Stimulated activated CD4-positive, alpha-beta T cell treated with anti-CD3 and anti-CD28 coated beads, Interleukin-1b, Interleukin-23, amount 100 ng/mL, for 4 hours (primary cell): Measurements from ENCODE around the gene BLID.

Experiments
- DNase-seq, 2 donors: peaks; one replicate each; pipeline ENCODE4 v3.0.0-alpha.2; 2020; ENCODE audit warnings: low read depth in 2 of 2

The BLID gene

GRCh38 chr11:122140500-122140899 is 24.5 kb upstream of the BLID start:
- no peak for DNase-seq

GRCh38 chr11:122139595-122139866 is 23.5 kb upstream of the BLID start:
- DNase-seq: no peak

- DNase-seq: no peak
These were observed 23.0 kb upstream of the BLID start for GRCh38 chr11:122138744-122139594.

- DNase-seq: no peak
These were observed 21.2 kb upstream of the BLID start for GRCh38 chr11:122137078-122137793.

DNA sequence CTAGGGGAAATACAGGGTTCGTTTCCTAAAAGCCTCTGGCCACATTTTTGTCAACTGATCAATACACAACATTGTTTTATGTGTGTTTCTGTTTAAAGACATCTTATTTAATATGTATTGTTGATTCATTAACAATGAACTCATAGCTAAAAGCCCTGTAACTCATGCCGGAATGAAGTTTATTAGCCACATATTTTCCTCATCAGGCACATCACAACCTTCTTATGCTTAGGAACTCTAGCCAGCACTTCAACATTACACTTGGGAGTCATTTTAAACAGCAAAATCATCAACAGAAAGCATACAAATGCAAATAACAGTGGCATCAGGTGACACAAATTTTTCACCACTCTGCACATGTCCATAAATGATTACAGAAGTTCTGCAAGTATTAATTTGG is 15.1 kb upstream of the BLID start:
- DNase-seq: no peak

DNA sequence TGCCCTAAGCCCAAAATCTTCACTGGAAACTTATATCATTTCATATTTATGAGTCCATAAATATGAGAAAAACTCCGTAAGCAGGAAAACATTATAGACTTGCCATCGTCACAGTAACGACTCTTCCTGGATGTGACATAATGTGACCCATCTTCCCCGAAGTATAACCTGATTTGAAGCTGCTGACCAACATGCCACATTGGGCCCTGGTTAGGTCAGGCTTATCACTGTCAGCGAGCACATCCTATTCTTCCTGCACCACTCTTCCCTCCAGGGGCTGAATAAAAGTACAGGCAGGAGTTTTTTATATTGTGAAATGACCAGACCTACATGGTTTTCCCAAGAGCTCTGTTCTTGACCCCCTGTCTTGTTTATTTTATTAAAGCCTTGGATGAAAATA is 12.1 kb upstream of the BLID start:
- no peak for DNase-seq

DNA sequence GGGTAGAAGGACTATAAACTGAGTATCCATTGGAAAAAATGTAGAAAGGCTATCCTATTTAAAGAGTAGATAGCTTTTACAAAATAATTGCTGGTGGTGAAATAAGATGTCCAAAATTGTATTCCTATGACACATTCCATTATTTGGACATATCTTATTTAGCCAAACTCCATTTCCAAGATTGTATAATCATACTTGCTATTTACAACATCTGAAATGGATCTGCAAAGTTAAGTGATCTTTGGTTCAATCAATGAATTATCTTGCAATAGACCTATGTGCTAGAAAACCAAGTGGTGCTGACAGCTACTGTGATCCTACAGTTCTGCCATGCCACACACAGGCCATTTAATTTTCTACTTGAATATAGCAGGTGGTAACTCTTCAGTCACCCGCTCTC is 11.0 kb upstream of the BLID start:
- DNase-seq: no peak

DNA sequence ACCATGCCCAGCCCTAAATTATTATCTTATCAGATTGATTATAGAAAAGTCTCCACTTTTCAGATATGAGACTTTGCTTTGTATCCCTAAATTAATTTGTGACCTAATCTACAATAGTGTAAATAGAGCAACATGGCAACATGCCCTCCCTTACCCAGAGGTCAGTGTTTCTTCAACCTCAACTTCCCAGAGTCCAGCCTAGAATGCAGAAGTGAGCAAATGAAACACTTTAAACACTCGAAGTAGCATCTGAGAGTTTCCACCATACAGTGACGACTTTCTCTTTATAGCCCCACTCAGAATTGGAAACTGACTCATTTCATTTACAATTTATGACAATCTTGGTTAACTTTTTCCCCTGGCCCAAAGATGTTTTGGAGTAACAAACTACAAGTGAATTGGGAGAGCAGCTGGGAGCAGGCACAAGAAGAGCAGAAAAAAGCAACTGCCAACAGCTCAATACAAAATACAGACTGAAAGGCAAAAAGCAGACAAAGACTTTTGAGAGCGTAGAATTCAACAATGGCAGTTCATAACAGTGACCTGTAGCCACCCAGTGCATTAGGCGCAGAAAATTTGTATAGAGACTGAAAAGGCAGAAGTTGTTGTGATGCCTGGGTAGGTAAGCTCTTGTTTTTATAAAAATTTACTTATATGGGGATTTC is 10.1 kb upstream of the BLID start:
- DNase-seq: no peak

- no peak for DNase-seq
These were observed 7.4 kb upstream of the BLID start for GRCh38 chr11:122123263-122123929.

DNA sequence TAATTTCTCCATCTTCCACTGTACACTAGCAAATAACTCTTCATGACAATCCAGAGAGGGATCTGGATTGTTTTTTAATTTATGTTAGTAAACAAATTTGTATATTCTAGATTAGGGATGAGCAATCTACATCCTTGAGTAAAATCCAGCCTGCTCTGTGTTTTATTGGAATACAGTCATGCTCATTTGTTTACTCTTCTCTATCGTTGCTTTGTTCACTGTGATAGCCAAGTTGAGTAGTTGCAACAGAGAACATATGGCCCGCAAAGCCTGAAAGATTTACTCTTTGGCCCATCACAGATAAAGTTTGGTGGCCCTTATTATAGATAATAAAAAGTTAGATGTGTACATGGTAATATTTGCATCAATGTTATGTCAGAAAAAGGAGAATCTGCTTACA is 6.2 kb upstream of the BLID start:
- no peak for DNase-seq

DNA sequence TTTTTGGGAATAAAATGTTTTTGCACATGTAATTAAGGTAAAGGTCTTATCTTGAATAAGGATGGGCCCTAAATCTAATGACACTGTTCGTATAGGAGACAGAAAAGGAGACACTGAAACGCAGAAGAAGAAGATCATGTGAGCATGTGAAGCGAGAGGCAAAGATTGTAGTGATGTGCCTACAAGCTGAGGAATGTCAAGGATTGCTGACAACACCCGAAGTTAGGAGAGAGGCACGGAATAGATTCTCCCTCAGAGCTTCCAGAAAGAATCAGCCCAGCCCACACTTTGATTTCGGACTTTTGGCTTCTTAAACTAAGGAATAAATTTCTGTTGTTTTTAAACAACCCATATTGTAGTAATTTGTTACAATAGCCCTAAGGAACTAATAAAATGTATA is 4.1 kb upstream of the BLID start:
- no peak for DNase-seq

GRCh38 chr11:122116591-122116990 is 576 bp upstream of the BLID start:
- no peak for DNase-seq

- no peak for DNase-seq
These were observed 1.0 kb downstream of the BLID start for GRCh38 chr11:122114976-122115375.

- no peak for DNase-seq
These were observed 1.9 kb downstream of the BLID start for GRCh38 chr11:122113836-122114825.

DNA sequence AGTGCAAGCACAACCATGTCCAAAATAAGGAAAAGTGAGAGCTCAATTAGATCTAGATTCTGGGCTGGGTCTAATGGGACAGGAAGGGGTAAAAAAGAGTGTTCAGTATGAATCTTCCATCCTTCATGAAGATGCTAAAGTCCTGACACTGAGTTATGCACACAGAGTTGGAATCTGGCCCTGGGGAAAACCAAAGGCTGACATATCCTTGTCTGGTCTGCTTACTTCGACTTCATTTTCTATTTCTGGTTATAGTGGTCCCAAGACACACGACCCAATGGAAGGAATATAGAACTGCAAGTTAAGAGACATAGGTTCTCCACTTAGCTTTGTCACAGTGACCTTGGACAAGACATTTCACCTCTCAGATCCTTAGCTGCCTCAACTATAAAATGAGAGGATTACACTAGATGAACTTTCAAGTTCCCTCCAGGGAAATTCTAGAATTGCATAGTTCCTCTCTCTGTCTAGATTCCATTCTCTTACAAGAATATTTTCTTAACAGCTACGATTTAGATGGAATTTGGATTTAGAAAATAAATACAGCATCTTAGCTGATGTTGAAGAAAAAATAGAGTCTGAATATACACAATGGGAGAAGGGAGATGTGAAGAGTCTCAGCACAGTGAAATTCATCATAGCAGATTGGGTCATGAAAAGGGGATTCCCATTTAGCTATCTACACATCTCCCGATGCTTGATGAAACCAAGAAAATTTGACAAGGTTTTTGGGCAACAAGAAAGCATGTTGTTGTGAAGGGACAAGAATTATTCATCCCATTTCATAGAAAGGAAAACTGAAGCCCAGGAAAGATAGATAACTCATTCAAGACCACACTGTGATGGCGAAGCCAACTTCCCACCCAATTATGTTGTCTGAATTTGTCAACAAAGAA is 3.3 kb downstream of the BLID start:
- DNase-seq: no peak

DNA sequence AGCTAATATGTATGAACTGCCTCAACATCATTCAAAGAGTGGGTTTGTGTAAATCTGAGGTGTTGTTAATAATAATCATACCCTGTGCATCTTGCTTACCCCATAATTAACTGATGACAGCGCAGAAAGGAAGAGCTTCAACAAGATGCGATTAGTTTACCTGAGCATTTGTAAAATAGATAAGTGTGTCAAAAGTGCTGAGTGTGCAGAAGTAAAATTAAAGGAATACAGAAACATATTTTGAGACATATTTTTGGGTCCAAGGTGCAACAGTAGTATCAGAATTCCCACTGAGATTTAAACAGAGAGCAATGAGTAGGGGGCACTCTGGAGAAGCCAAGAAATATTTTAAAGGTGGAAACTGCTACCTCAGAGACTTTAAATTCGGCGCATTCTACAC is 6.1 kb downstream of the BLID start:
- no peak for DNase-seq

- no peak for DNase-seq
These were observed 7.2 kb downstream of the BLID start for GRCh38 chr11:122108828-122109227.

DNA sequence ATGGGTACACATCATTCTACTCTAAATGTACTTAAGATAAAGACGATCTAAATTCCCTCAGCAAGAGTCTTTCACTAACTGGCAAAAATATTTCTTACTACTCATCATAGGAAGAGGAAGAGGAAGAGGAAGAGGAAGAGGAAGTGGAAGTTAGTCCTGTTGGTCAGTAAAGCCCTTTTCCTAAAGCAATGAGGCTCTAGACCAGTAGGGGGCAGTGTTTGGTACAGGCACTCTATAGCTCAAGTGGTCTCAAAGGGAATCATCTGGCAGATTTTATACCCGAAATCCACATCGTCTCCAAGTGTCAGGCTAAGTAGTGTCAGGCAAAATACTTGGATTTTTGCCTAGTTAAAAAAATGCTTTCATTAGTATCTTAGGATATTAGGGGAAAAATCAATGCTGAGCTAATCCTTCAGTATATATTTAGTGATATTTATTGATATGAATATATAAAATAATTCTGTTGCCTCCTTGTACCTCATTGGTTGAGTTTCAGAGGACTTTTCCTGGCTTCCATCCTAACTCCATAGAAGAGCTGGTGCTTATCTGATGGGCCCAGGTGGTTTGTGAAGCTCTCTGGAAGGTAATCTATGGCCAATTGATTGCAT is 7.7 kb downstream of the BLID start:
- no peak for DNase-seq

DNA sequence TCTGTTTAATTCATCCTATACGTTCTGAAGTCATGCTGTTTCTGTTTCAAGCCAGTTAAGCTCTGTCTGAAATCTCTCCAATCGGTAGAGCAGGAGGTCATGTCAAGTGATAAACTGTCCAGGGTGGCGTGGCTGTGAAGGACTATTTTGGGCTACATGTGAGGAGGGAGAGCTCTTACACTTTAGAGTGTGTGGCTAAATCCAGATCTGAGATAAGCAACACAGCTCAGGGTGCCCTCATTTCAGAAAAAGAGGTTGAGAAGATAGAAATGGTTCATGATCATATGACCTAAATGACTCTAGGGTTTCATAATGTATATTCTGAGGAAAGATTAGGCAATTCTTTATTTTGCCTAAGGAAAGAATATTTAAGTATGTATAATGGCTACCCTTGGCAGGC is 8.4 kb downstream of the BLID start:
- no peak for DNase-seq

DNA sequence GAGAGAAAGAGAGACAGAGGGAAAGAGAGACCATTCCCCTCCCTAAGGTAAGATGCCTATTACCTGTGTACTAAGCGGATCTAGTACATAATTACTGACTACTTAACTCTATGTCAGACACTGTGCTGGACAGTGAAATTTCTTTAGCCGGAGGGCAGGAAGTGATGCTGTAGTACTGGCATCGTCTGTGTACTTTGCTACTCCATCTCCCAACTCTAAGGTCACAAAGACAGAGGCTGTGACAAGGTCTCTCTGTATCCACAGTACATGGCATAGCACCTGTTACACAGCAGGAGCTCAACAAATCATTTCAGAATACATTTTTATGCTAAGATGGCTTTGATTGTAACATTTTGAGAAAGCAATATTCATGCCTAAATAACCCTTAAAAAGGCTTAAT is 9.0 kb downstream of the BLID start:
- no peak for DNase-seq
